ENCODE measurements around the gene FAM110D.

Gene FAM110D

DNA sequence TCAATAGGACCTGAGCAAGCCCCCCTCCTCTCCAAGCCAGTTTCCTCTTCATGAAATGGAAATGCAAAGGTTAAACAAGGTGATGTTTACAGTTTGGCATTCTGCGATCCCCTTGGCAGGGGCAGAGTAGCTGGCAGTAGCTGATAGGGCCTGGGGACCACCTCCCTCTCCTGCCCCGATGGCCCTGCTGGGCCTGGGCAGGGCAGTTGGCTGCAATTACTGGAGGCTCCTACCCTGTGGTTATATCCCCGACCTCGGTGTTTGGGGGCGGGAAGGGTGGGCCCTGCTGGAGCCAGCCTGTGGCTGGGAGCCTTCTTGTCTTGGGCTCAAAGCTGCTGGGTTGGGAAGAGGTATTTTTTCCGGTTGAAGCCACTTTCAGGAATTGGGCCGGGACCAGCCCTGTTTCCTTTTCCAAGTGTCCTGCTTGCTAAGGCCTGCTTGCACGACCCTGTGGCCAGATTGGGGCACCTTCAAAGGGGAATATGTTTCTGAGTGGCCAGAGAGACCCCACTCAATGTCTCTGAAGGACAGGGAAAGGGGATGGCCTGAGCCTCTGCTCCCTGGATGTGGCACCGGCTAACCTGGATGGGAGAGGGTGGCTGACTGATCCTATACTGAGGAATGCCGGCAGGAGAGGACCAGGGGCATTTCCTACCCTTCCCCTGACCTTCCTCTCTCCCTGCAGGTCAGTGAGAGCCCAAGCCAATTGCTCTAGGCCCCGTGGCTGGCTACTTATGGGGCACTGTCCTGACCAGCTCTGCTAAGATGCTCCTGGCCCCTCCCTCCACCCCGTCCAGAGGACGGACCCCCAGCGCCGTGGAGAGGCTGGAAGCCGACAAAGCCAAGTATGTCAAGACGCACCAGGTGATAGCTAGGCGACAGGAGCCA, 1.9 kb downstream of the FAM110D start:
- in situ Hi-C loops (cut with MboI; ENCODE audit: low pct_unique_long_range_greater_than_20kb, low sequenced_read_pairs), result no loop called here
- no peak for DNase-seq

DNA sequence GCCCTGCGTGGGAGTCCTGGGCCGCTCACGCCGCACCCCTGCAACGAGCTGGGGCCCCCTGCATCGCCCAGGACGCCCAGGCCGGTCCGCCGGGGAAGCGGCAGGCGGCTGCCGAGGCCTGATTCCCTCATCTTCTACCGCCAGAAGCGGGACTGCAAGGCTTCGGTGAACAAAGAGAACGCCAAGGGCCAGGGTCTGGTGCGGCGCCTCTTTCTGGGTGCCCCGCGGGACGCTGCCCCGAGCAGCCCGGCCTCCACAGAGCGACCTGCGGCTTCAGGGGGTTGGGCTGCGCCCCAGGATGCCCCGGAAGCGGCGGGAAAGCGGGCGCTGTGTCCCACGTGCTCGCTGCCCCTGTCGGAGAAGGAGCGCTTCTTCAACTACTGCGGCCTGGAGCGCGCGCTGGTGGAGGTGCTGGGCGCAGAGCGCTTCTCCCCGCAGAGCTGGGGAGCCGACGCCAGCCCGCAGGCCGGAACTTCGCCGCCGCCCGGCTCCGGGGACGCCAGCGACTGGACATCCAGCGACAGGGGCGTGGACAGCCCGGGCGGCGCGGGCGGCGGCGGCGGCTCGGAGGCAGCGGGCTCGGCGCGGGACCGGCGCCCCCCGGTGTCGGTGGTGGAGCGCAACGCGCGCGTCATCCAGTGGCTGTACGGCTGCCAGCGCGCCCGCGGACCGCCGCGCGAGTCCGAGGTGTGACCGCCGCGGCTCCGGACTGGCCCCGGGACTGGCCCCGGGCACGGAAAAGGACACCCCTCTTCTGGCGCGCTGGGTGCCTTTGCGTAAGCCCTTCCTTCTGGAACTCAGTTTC, 2.7 kb downstream of the FAM110D start:
- in situ Hi-C loops (cut with MboI; ENCODE audit: low pct_unique_long_range_greater_than_20kb, low sequenced_read_pairs), result no loop called here
- DNase-seq, result peak; percentile 50

DNA sequence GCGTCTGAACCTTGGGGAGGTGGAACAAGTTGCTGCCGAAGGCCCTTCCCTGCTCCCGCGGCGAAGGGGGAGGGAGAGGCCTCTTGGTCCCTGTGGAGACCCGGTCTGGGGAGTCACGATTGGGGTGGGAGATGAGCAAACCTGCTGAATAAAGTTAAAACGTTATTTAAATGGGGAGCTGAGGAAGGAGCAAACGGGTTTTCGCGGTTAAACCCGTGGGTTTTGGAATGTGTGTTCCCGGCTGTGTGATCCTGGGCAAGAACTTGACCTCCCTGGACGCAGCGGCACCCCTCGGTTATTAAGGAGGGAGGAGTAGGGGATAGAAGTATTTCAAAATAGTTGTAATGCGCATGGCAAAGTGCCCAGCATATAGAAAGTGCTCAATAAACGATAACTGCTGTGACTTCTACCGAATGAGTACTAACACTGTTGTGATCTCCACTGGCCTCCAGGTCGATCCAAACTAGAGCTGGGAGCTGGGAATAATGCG, 3.4 kb downstream of the FAM110D start:
- in situ Hi-C loops (cut with MboI; ENCODE audit: low pct_unique_long_range_greater_than_20kb, low sequenced_read_pairs), result no loop called here
- DNase-seq, result peak; percentile 47

DNA sequence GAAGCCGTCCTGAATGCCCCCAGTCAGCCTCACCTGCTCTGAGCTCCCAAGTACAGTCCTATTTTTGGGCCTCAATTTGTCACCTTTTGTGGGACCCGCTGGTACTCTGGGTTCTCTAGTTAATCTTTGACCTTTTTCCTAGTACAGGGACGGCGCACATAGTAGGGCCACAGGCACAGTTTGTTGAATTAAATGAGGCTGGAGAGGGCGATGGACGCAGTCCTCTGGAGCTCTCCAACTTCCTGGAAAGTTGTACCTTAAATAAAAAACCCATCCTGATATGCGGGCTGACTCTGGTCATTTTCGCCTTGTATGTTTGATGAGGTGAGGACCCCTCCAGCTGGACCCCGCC, 4.8 kb downstream of the FAM110D start:
- in situ Hi-C loops (cut with MboI; ENCODE audit: low pct_unique_long_range_greater_than_20kb, low sequenced_read_pairs), result no loop called here
- no peak for DNase-seq

DNA sequence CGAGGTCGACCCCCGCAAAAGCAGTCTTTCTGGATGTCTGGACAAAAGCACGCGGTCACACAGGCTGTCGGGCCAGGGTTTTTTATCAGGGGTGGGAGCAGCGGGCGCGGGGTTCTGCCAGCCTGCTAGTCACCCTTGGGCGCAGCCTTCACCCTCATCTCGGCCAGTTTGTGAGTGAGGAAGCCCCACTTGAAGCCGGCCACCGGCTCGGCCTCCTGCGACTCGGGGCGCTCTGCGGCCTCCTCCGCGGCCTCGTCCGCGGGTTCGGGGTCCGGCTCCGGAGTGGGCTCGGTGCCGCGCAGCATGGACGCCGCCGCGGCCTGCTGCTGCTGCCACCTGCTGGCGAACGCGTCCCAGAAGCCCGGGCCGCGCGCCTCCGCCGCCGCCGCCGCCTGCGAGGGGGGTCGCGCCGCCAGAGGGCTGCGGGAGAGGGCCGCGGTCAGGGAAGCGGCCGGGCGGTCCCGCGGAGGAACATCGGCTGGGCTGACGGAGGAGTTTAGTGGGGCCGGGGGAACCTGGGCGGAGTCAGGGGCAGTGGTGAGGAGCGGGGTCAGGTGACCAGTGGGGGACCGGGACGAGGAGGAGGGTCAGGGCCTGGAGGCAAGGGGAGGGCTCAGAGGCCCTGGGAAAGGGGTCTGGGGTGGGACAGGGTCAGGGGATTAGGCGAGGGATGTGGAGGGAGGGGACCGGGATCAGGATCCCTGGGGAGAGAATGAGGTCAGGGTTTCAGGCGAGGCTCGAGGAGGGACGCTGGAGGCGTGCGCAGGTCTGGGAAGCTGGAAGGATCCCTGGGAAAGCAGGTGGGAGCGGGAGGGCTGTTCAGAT, 5.4 kb downstream of the FAM110D start:
- in situ Hi-C loops (cut with MboI; ENCODE audit: low pct_unique_long_range_greater_than_20kb, low sequenced_read_pairs), result no loop called here
- DNase-seq, result peak; percentile 43

DNA sequence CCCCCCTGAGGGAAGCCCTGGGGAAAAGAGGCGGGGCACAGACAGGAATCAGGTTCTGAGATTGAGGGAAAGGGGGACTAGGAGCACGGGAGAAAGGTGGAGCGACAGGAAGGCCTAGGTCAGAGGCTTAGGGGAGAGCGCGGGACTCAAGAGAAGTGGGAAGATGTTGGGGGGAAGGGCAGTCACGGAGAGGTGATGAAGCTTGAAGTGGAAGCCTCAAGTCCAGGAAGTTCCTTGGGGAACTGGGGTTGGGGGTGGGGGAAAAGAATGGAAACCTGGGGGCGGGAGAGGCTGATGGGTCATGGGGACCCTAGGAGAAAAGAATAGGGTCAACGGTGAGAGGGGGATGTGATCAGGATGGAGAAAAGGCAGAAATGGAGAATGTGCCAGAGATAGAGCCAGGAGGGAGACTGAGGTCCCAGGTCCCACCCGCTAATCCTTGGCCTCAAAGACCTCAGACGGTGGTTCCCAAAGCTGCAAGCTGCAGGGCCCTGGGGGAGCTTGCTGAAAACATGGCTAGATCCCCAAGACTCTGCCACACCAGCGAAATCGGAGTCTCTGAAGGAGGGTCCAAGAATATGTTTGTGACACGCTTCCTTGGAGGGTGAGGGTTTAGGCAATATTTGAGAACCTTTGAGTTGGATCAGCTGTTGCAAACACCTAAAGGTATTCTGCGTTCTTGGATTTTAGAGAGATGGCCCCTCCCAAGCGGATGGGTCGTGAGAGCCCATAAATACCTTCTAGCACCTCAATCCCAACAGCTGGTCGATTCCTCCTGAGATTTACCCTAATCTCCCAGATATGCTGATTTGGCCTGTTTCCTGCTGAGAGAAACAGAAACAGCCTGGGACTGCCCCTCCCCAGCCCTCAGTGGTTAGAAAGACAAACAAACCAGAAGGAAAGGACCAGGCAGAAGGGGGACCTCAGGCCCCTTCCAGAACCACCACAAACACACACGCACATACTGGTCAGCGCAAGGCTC, 6.3 kb downstream of the FAM110D start:
- in situ Hi-C loops (cut with MboI; ENCODE audit: low pct_unique_long_range_greater_than_20kb, low sequenced_read_pairs), result no loop called here
- DNase-seq, result no peak

DNA sequence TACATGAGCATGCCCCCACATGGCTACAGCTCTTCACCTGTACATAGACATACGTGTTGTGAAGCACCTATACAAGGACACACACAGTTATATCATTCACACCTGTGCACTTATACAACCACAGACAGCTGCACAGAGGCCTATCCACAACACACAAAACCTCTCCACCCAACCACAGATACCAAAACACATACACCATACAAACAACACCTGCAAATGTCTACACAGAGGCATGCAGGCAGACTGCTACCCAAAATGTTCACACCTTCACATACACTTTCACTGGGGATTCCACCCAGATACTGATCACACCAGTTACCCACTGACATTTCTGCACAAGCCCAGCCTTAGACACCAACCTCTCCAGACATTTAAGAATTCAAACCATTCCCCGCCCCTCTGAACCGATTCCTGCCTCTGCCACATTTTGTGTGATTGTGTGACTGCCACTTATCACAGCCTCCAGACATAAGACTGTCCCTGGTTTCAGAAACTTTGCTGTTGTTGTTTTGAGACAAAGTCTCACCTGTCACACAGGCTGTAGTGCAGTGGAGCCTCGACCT, 7.9 kb downstream of the FAM110D start:
- in situ Hi-C loops (cut with MboI; ENCODE audit: low pct_unique_long_range_greater_than_20kb, low sequenced_read_pairs), result no loop called here
- no peak for DNase-seq

DNA sequence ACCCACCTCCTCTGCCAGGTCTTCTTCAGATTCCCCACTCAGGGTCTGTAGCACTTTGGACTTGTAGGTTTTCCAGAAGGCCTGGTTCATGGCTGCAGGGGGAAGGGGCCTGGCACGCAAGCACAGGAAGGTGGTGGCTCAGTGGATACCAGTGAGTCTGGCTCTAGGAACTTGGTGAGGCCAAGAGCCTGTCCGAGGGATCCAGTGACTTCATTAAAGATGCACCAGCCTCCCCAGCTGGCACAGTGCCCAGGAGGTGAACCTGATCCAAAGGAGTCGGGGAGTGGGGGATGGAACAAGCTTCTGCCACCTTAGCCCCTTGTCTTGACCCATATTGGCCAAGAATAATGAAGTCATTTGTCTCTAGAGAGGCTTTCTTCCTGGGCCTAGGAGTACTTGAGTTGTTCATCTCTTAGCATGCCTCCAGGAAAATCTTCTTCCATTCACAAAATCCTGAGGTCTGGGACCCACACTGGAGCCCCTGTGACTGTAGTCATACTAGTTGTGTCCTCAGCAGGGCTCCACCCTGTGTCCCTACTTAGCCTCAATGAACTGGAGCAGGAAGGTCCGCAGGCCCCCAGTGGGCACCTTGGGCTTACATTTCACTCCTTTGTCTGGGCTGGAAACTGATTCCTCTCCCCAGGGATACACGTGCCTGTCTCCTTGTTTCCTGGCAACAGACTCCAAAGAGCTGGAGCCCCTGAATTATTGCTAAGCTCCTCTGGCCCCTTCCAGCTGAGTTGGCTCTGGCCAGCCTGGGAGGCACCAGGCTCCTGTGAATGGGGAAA, 9.7 kb downstream of the FAM110D start, which contains the start of gene C1orf232:
Gene C1orf232 (minus strand): TSS at position 554 of the 788 bp plus-strand sequence. CDS start 464 bp downstream, at position 90.
- DNase-seq, result no peak
- in situ Hi-C loops (cut with MboI; ENCODE audit: low pct_unique_long_range_greater_than_20kb, low sequenced_read_pairs), result no loop called here

DNA sequence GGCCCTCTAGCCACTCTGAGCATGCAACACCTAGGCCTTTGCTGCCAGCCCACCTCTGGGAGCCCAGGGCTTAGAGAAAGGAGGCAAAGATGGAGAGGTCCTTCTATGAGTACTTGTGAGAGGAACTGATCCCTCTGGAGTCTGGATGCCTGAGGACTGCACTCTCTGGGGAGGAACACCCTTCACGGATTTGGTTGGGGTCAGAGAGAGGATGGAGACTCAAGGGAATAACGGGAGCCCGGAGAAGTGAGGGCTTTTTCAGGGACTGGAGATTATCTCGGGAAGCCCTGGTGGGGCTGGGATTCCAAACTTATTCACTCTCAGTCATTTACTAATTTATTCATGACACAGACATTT, 10.3 kb downstream of the FAM110D start:
- in situ Hi-C loops (cut with MboI; ENCODE audit: low pct_unique_long_range_greater_than_20kb, low sequenced_read_pairs), result no loop called here
- DNase-seq, result no peak

DNA sequence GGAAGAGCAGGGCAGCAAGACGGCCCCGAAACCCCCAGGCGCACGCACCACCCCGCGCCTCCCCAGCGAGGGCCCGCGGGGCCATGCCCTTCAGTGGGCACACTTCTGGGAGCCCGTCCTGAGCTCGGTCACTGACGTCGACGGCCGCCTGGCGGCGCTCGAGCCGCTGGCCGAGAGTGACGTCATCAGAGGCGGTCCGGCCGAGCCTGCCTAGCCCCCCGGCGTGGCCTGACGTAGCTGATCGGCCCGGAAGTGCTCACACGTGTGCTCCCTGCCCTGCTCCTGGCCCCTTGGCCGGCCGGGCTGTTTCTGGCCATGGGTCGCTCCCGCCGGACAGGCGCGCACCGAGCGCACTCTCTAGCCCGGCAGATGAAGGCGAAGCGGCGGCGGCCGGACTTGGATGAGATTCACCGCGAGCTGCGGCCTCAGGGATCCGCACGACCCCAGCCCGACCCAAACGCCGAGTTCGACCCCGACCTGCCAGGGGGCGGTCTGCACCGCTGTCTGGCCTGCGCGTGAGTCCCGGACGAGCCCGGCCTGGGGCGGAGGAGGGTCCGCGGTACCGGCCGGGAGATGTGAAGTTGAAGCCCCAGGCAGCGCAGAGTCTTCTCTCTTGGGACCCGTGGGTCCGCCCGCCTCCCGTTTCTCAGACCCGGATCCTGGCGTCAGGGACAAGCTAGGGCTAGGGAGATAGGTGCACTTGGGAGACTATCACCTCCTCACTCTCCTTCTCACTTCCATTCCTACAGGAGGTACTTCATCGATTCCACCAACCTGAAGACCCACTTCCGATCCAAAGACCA, 11.0 kb downstream of the FAM110D start, which contains the start of gene ZNF593:
Gene ZNF593 (plus strand): TSS at position 240 of the 803 bp plus-strand sequence. CDS start 76 bp downstream, at position 316.
- in situ Hi-C loops (cut with MboI; ENCODE audit: low pct_unique_long_range_greater_than_20kb, low sequenced_read_pairs), result no loop called here
- DNase-seq, result peak; percentile 92

DNA sequence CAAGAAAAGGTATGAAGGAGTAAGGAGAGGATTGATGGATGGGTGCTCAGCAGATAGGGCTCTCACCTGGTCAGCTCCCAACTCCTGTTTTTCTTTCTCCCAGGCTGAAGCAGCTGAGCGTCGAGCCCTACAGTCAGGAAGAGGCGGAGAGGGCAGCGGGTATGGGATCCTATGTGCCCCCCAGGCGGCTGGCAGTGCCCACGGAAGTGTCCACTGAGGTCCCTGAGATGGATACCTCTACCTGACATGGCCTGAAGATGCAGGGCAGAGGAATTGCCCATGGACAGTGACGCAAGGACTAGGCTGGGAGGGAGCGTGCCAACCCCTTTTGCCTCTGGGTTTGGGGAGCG, 11.6 kb downstream of the FAM110D start:
- in situ Hi-C loops (cut with MboI; ENCODE audit: low pct_unique_long_range_greater_than_20kb, low sequenced_read_pairs), result no loop called here
- DNase-seq, result no peak

DNA sequence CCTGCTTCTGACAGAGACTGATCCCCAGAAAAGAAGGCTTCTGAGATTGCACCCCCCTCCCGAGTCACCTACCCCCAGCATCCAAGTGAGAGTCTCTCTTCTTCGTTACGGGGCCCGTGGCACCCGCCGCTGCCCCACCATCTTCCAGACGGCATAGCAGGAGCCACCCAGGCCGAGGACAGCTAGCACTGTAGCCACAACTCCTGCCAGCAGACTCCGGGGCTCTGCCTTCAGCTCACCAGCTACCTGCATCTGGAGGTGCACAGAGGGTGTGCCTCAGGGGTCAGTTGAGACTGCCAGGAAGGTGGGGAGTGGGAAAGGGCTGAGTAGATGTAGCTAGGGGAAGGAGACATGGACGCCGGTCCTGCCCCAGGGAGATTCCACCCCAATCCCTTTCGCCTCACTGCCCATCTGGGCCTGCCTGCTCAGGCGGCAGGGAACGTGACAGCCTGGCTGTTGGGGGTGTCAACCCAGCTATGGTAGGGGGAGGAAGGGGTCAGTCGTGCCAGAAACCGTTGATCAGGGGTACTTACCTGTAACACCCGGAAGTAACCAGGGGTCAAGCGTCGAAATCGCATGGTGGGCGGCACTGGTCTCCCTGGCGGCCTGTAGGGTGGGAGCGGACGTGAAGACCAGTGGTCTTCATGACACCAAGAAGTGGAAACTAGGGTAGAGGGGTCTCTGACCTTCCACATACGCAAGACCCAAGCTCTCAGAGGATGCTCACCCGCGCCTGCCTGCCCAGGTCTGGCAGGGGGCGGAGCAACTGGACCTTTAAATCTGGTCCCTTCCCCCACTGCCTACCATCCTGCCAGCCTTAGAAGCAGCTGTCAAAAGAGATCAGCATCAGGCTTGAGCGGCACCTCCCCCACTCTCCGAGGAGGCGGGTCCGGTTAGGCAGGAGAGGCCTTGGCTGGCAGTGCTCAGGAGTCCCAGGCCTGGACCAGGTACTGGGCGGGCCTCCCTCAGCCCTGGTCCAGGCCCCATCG, 12.5 kb downstream of the FAM110D start, which contains the start of gene ZNF593OS:
Gene ZNF593OS (minus strand): TSS at position 749 of the 989 bp plus-strand sequence. CDS start 171 bp downstream, at position 578.
- DNase-seq, result no peak
- in situ Hi-C loops (cut with MboI; ENCODE audit: low pct_unique_long_range_greater_than_20kb, low sequenced_read_pairs), result no loop called here

DNA sequence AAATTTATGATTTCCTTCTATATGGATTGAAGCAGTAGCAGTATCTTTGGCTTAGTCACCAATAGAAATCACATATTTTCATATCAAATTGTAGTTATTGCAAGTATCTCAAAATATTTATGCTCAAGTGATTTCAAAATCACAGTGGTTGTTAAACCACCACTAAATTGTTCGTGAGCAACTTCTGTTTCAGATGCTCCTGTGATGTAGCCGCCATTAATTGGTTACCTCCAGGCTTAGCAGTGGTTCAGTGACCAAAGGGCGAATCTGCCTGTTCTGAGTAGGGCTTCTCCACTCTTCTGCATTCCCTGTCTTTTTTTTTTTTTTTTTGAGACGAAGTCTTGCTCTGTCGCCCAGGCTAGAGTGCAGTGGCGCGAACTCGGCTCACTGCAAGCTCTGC, 16.5 kb downstream of the FAM110D start:
- in situ Hi-C loops (cut with MboI; ENCODE audit: low pct_unique_long_range_greater_than_20kb, low sequenced_read_pairs), result no loop called here

DNA sequence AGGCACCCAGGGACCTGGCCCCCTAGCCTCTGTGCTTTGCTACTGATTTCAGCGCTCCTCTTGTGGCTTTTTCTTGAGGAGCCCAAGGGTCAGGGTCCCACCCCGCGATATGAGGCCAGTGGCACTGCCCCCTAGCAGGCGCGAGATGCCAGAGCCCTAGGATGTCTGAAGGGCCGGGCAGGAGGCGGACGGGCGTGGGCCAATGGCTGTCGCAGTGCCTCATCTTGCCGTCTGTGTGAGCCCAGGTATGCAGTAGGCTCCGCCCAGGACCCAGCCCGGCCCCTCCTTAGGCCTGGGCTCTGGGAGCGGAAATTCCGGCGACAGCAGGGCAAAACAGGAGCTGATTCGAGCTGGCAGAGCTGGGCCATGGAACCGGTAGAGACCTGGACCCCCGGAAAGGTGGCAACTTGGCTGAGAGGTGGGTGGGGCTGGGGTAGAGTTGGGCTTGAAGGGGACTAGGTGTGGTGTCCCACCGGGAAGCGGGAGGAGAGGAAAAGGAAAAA, 18.4 kb downstream of the FAM110D start, which contains the start of gene CNKSR1:
Gene CNKSR1 (plus strand): TSS at position 310 of the 503 bp plus-strand sequence. CDS start 57 bp downstream, at position 367.
- in situ Hi-C loops (cut with MboI; ENCODE audit: low pct_unique_long_range_greater_than_20kb, low sequenced_read_pairs), result no loop called here
- DNase-seq, result no peak

More for the DNA sequence above, 16.5 kb downstream of the FAM110D start:
- DNase-seq, result no peak

DNA sequence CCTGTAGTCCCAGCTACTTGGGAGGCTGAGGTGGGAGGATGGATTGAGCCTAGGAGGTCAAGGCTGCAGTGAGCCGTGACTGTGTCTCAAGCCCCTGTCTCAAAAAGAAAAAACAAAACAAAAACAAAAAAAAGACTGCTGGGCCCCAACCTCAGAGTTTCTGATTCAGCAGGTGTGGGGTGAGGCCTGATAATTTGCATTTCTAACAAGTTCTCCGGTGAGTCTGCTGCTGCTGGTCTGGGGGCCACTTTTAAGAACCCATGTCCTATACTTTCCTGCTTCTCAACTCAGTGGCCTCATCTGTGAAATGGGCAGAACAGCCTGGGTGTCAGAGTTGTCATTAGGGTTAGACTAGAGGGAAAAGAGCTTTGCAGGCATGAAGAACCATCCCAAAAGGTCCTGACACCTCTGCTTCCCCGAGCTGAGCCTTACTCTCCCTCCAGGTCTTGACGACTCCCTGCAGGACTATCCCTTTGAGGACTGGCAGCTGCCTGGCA, 21.2 kb downstream of the FAM110D start:
- DNase-seq, result no peak
- in situ Hi-C loops (cut with MboI; ENCODE audit: low pct_unique_long_range_greater_than_20kb, low sequenced_read_pairs), result no loop called here

Data from KBM-7 (cell line).